ENCODE measurements around the gene COQ3. TPM values are rescaled to one million over a fixed set of nuclear protein-coding genes. Genes with fewer than 3 reads are reported as not detected.

COQ3 gene
- total RNA-seq, 6 experiments from 2014 or later: 5.6 to 8.2 (median 6.7) TPM

DNA sequence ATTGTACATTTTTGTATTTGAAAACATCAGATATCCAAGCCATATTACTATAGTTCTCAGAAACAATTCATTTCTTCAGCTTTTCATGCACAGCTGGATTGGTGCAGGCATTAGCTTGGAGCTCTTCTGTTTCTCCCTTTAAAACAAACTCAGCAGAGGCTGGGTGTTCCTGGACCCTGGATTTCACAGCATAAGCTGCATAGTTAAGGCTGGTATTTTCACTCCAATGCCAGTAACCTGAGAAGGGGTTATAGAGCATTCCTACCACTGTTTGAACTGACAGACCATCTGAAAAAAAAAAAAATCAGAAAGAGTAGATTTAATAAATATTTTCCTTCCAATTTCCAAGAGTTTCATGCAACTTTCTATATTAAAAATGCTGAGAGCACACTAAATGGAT lies 24.5 kb downstream of the COQ3 start:
- intact Hi-C loops (cut with DNase I): no loop called here
- H3K27me3 ChIP-seq: no peaks in the 10 kb centered on the region

GRCh38 chr6:99366852-99367251 lies 27.1 kb downstream of the COQ3 start:
- no peak for DNase-seq
- Histone ChIP-seq H3K27me3 (no peaks in the 10 kb centered on the region), H3K27ac (no peak overlapping the region), H3K4me1 (no peaks in the 10 kb centered on the region), H3K9me3 (no peaks in the 10 kb centered on the region), H3K36me3 (no peaks in the 10 kb centered on the region), H3K4me3 (no peak overlapping the region)
- intact Hi-C loops (cut with DNase I): no loop called here
- WGBS (ENCODE audit: insufficient coverage, low coverage, low lambda C conversion rate, missing lambda C conversion rate): 94% methylated on average over 2 of the region's 2 CpGs
- ATAC-seq: no peak
- TF ChIP-seq CTCF (IDR thresholded peaks at IDR 0.05) (no peak), POLR2A (IDR thresholded peaks at IDR 0.05) (no peak)

More for the DNA sequence above, 24.5 kb downstream of the COQ3 start:
- TF ChIP-seq CTCF (IDR thresholded peaks at IDR 0.05) (no peak), POLR2A (IDR thresholded peaks at IDR 0.05) (no peak)
- Histone ChIP-seq H3K9me3 (no peaks in the 10 kb centered on the region), H3K4me1 (no peaks in the 10 kb centered on the region), H3K27ac (no peak overlapping the region), H3K36me3 (no peaks in the 10 kb centered on the region), H3K4me3 (no peak overlapping the region)
- ATAC-seq (no peak), DNase-seq (no peak)

DNA sequence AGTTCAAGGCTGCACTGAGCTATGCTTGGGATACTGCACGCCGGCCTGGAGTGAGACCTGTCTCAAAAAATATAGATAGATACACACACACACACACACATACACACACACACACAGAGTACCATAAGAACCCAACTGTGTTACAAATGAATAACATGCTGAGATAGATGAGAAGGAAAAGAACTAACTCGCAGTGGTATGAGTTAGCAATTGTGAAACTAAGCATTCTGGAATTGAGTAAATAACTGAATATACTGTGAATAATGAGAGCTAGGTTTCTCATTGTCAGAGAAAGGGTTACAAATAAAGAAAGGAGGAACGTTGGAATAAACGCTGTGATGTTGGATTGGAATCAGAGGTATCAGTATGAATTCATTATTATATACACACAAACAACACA lies 30.0 kb downstream of the COQ3 start:
- Histone ChIP-seq H3K27ac (no peak overlapping the region), H3K4me3 (no peak overlapping the region), H3K27me3 (no peaks in the 10 kb centered on the region), H3K36me3 (no peaks in the 10 kb centered on the region), H3K9me3 (no peaks in the 10 kb centered on the region), H3K4me1 (no peaks in the 10 kb centered on the region)
- no peak for DNase-seq
- no peak for ATAC-seq
- 57% methylated on average over 3 of the region's 5 CpGs for WGBS (ENCODE audit: insufficient coverage, low coverage, low lambda C conversion rate, missing lambda C conversion rate)
- no peak for TF ChIP-seq POLR2A (IDR thresholded peaks at IDR 0.05)
- TF ChIP-seq CTCF (IDR thresholded peaks at IDR 0.05): no peak
- intact Hi-C loops (cut with DNase I): no loop called here

GRCh38 chr6:99362678-99363268 lies 31.2 kb downstream of the COQ3 start:
- no peak for ATAC-seq
- H3K36me3 ChIP-seq: no peaks in the 10 kb centered on the region
- WGBS (ENCODE audit: insufficient coverage, low coverage, low lambda C conversion rate, missing lambda C conversion rate): 87% methylated on average over 1 of the region's 1 CpG
- intact Hi-C loops (cut with DNase I): no loop called here
- H3K4me1 ChIP-seq: no peaks in the 10 kb centered on the region
- no peak overlapping the region for H3K4me3 ChIP-seq
- no peak for DNase-seq
- no peaks in the 10 kb centered on the region for H3K27me3 ChIP-seq
- TF ChIP-seq POLR2A (IDR thresholded peaks at IDR 0.05) (no peak), CTCF (IDR thresholded peaks at IDR 0.05) (no peak)
- no peaks in the 10 kb centered on the region for H3K9me3 ChIP-seq
- no peak overlapping the region for H3K27ac ChIP-seq

GRCh38 chr6:99359800-99360199 lies 34.2 kb downstream of the COQ3 start:
- H3K27me3 ChIP-seq: no peaks in the 10 kb centered on the region
- WGBS (ENCODE audit: insufficient coverage, low coverage, low lambda C conversion rate, missing lambda C conversion rate): 30% methylated on average over 1 of the region's 1 CpG
- H3K9me3 ChIP-seq: no peaks in the 10 kb centered on the region
- no peaks in the 10 kb centered on the region for H3K36me3 ChIP-seq
- TF ChIP-seq CTCF (IDR thresholded peaks at IDR 0.05) (no peak), POLR2A (IDR thresholded peaks at IDR 0.05) (no peak)
- H3K4me3 ChIP-seq: no peak overlapping the region
- ATAC-seq (no peak), DNase-seq (no peak)
- intact Hi-C loops (cut with DNase I): no loop called here
- no peaks in the 10 kb centered on the region for H3K4me1 ChIP-seq
- no peak overlapping the region for H3K27ac ChIP-seq
